Activated effector memory CD4-positive, alpha-beta T cell treated with Interleukin-2 at 50 U/mL for 16 hours (primary cell): ENCODE measurements around the gene DOCK2.
"Not testable (repeated sequence)": the region's sequence is repeated elsewhere in the genome, so short reads cannot be mapped to it uniquely, and the experiment has no call there.

ENCODE experiments used
- DNase-seq: peaks from one replicate; pipeline ENCODE4 v3.0.0-alpha.2; 2020

The DOCK2 gene

GRCh38 chr5:169723103-169723831, 86.2 kb downstream of the DOCK2 start:
- DNase-seq: no peak

- no peak for DNase-seq
Measured at GRCh38 chr5:169724303-169725087, 87.4 kb downstream of the DOCK2 start.

- not testable (repeated sequence) for DNase-seq
Measured at GRCh38 chr5:169725665-169726064, 88.6 kb downstream of the DOCK2 start.

- DNase-seq: no peak
Measured at GRCh38 chr5:169728418-169728817, 91.3 kb downstream of the DOCK2 start.

GRCh38 chr5:169731221-169731620, 94.1 kb downstream of the DOCK2 start:
- DNase-seq: no peak

- DNase-seq: no peak
Measured at GRCh38 chr5:169732841-169733240, 95.8 kb downstream of the DOCK2 start.

GRCh38 chr5:169735913-169736312, 98.8 kb downstream of the DOCK2 start:
- no peak for DNase-seq

GRCh38 chr5:169736653-169737052, 99.6 kb downstream of the DOCK2 start:
- no peak for DNase-seq

GRCh38 chr5:169740435-169740834, 103.4 kb downstream of the DOCK2 start:
- DNase-seq: no peak

GRCh38 chr5:169742771-169743296, 105.8 kb downstream of the DOCK2 start:
- no peak for DNase-seq

GRCh38 chr5:169744336-169744735, 107.3 kb downstream of the DOCK2 start:
- DNase-seq: no peak

- DNase-seq: no peak
Measured at GRCh38 chr5:169745441-169746146, 108.5 kb downstream of the DOCK2 start.

- DNase-seq: no peak
Measured at GRCh38 chr5:169746147-169746694, 109.1 kb downstream of the DOCK2 start.

GRCh38 chr5:169748174-169748573, 111.1 kb downstream of the DOCK2 start:
- no peak for DNase-seq

GRCh38 chr5:169749295-169749694, 112.2 kb downstream of the DOCK2 start:
- no peak for DNase-seq

GRCh38 chr5:169751490-169751889, 114.4 kb downstream of the DOCK2 start:
- no peak for DNase-seq

GRCh38 chr5:169752566-169752965, 115.5 kb downstream of the DOCK2 start:
- DNase-seq: not testable (repeated sequence)

- DNase-seq: no peak
Measured at GRCh38 chr5:169753795-169754194, 116.7 kb downstream of the DOCK2 start.

- no peak for DNase-seq
Measured at GRCh38 chr5:169754737-169755136, 117.7 kb downstream of the DOCK2 start.

GRCh38 chr5:169756071-169756765, 119.1 kb downstream of the DOCK2 start:
- DNase-seq: no peak

GRCh38 chr5:169757016-169757415, 119.9 kb downstream of the DOCK2 start:
- DNase-seq: no peak

GRCh38 chr5:169758886-169759285, 121.8 kb downstream of the DOCK2 start:
- no peak for DNase-seq
